NCI-H1694 treated with DMSO at 0.1 percent for 48 hours (cell line): ENCODE measurements around the gene HDLBP.

Experiments used
- DNase-seq: peaks from one replicate; lab custom pipeline; 2025; lab: John Stamatoyannopoulos, UW

The HDLBP gene

DNA sequence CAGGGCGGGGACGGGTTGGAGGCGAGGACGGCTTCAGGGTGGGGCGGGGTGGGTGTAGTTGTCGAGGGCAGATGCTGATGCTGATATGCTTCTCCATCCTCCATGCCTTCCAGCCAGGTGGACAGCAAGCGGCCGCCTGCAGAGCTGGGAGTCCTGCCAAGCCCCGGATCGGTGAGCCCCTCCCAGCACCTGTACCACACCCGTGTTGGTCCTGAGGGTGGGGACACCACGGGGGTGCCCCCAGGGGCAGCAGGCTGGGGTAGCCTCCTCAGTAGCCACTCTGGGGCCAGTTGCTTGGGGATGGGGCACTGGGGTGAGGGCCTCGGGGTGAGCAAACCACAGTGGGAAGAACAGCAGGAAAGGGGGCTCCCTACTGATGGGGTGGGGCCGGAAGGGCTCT is 124.4 kb downstream of the HDLBP start:
- no peak for DNase-seq

- DNase-seq: no peak
Observed at GRCh38 chr2:241190291-241190981, 125.0 kb downstream of the HDLBP start.

DNA sequence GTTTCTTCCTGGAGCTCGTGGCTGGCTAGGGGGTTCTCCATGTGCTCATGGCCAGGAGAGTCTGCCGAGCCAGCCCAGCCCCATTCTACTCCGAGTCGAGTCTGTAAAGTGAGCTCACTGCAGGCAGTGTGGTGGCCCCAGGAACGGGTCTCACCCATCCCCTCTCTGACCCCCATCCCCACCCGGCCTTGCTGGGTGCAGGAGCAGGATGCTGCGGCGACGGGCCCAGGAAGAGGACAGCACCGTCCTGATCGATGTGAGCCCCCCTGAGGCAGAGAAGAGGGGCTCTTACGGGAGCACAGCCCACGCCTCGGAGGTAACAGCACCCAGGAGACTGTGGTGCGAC is 125.6 kb downstream of the HDLBP start:
- no peak for DNase-seq

- no peak for DNase-seq
Observed at GRCh38 chr2:241189093-241189855, 126.2 kb downstream of the HDLBP start.

DNA sequence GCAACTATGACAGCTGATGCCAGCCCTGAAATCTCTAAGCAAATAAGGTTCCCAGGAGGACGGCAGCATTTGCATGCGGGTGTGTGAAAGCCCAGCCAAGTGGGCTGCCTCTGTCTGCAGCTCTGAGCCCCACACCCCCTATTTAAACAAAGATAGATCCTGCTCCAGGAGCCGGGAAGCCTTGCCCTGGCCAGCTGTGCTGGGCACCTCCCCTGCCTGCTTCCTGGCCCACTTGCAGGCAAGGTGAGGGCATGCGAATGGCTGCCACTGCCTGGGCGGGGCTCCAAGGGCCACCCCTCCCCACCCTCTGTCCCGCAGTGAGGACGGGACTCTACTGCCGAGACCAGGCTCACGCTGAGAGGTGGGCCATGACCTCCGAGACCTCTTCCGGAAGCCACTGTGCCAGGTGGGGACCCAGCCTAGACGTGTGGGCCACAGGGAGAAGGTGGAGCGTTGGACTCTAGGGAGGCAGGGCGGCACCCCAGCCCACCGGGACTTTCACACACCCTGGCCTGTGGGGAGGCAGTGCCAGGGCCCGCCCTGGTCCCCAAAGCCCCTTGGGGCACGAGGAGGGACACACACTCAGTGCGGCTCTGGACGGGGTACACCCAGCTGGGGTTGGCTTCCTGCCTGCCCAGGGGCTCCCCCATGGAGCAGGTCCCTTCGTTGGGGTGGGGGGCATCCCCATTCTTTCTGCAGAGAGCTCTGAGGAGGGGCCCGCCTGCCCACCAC is 126.9 kb downstream of the HDLBP start, which contains the start of gene ANO7:
Gene ANO7, plus strand, starts transcription at position 317 of the 732 bp plus-strand sequence. CDS start 1,387 bp downstream, outside the sequence.
- DNase-seq: no peak

DNA sequence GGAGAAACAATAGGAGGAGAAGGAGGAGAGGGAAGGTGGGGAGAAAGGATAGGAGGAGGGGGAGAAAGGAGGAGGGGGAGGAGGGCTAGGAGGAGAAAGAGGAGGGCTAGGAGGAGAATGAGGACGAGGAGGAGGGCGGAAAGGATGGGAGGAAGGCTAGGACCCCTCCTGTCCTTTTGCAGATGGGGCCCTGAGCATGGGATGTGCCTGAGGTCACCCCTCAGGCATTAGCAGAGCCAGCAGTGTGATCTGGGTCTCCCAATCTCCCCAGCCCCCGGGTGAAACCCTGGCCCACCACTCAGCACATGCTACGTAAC is 127.6 kb downstream of the HDLBP start:
- DNase-seq: no peak

- no peak for DNase-seq
Observed at GRCh38 chr2:241187101-241187917, 128.2 kb downstream of the HDLBP start.

DNA sequence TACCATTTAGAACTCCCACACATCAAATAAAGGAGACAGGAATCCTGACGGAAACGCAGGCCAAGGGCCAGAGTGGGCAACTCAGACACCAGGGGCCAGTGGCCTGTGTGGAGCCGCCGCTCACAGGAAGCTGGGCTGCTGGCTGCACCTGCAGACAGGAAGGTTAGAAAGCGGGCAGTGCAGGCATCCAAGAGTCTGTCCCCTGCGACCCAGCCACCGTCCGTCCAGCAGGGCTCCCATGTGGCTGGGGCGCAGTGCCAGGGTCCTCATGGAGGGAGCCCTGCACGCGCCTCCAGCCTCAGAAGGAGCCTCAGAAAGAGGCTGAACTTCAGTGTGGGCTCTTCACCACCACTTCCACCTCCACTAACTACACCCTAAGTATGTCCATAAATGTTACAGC is 129.5 kb downstream of the HDLBP start:
- no peak for DNase-seq

- DNase-seq: no peak
Observed at GRCh38 chr2:241184901-241185300, 130.6 kb downstream of the HDLBP start.

DNA sequence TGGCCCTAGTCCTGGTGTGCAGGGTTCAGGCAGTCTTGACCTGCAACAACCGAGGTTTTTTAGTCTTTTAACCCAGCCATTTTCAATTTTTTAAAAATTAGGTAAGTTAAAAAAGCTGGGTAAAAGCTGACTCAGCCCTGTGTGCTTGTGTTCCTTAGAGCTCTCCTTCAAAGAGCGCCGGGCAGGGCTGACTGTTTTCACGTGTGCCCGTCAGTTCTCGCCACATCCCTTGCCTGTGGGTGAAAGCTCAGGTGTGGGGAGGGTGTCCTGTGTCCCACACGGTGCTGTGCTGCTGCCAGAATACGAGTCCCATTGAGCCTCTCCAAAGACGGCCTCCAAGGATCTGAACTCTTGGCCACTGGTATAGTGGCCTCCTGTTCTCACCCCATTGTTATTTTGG is 132.3 kb downstream of the HDLBP start:
- no peak for DNase-seq

- no peak for DNase-seq
Observed at GRCh38 chr2:241182531-241183133, 132.8 kb downstream of the HDLBP start.

DNA sequence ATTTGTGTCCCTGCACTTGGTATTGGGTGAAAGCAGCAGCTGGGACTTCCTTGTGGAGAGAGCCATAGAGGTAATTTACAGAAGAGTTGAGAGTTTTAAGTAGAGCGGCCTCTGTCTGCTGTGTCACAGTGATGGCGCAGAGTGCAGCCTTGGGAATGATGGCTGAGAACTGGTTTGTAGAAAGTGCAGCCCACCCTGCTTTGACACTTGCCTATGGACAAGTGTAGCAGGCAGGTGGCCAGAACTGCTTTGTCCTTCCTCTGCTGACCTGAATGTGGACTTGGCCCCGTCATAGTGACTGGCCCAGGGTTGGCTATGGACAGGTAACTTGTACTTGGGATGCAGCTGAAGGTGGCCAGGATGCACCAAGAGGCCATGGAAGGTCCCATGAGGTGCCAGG is 133.3 kb downstream of the HDLBP start:
- DNase-seq: no peak

- no peak for DNase-seq
Observed at GRCh38 chr2:241180495-241180894, 135.0 kb downstream of the HDLBP start.

GRCh38 chr2:241179899-241180298 is 135.6 kb downstream of the HDLBP start:
- no peak for DNase-seq

- DNase-seq: no peak
Observed at GRCh38 chr2:241178961-241179360, 136.5 kb downstream of the HDLBP start.

DNA sequence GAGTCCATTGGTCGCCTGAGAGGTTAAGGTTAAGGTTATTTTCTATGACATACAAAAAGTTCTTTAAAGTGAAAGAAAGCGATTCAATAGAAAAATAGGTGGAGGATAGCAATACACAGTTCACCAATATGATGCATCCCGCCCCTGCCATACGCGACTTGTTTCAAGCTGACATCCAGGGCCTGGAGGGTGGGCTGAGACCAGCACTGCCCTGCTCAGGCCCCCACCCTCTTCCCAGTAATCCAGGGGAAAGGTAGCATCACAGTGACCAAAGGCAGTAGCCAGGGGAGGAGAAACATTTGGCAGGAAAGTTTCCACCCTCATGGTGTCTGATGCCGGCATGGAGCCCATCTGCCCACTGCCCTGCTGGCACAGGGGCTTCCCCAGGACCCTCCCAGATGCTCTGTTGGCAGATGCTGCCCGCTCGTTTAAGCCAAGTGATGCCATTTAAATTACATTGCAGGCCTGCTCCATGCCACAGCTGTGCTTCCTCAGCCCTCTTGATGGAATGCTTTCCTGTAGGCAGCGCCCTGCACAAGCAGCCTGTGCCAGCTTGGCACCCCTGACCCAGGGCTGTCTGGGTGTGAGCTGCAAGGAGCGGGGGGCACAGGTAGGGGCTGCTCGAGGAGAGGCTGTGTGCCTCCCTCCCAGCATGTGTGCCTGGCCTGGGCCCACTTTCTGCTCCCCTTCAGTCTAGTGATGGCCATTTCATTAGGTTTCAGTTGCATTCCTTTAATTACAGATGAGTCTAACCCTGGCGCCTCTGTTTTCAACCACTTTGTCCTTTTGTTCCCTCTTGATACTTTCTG is 137.7 kb downstream of the HDLBP start:
- peak; percentile 67 for DNase-seq
